Effector memory CD4-positive, alpha-beta T cell (primary cell): ENCODE measurements around the gene TTYH1.
A peak's percentile ranks its signal among the peaks of the same experiment; 100 is the strongest.

Experiments used
- DNase-seq, 3 donors: peaks; one replicate each; pipeline ENCODE4 v3.0.0-alpha.2; 2020
- H3K27ac ChIP-seq: 2 replicates; pipeline ENCODE4 v1.7.0; 2013; ENCODE audit warnings: mild to moderate bottlenecking, low read length, moderate library complexity; ENCODE audit not compliant: insufficient read depth, poor library complexity, severe bottlenecking
- H3K27me3 ChIP-seq: replicated peaks from 2 replicates; pipeline ENCODE4 v1.7.0; 2013; ENCODE audit warnings: mild to moderate bottlenecking, low read length; ENCODE audit not compliant: insufficient read depth, control insufficient read depth, poor library complexity, severe bottlenecking
- H3K36me3 ChIP-seq: 2 replicates; pipeline ENCODE4 v1.7.0; 2013; ENCODE audit warnings: mild to moderate bottlenecking, low read length, moderate library complexity; ENCODE audit not compliant: control insufficient read depth, insufficient read depth
- H3K4me1 ChIP-seq: 2 replicates; pipeline ENCODE4 v1.7.0; 2013; ENCODE audit warnings: low read length, mild to moderate bottlenecking; ENCODE audit not compliant: control insufficient read depth, insufficient read depth, poor library complexity, severe bottlenecking
- H3K4me3 ChIP-seq: 2 replicates; pipeline ENCODE4 v1.7.0; 2013; ENCODE audit warnings: low read length, low read depth, mild to moderate bottlenecking; ENCODE audit not compliant: insufficient read depth, poor library complexity, severe bottlenecking
- H3K9me3 ChIP-seq: 2 replicates; pipeline ENCODE4 v1.7.0; 2013; ENCODE audit warnings: mild to moderate bottlenecking, low read length, moderate library complexity; ENCODE audit not compliant: control insufficient read depth

Gene TTYH1

GRCh38 chr19:54457773-54458647 is 42.7 kb downstream of the TTYH1 start:
- Histone ChIP-seq H3K4me1 (peaks cover 11% of the 10 kb centered on the region), H3K36me3 (peaks cover 84% of the 10 kb centered on the region), H3K4me3 (no peak overlapping the region), H3K9me3 (no peaks in the 10 kb centered on the region), H3K27me3 (no peaks in the 10 kb centered on the region), H3K27ac (no peak overlapping the region)
- no peak for DNase-seq

GRCh38 chr19:54458648-54459281 is 43.5 kb downstream of the TTYH1 start:
- no peaks in the 10 kb centered on the region for H3K27me3 ChIP-seq
- H3K4me3 ChIP-seq, result no peak overlapping the region
- H3K36me3 ChIP-seq, result peaks cover 76% of the 10 kb centered on the region
- no peaks in the 10 kb centered on the region for H3K9me3 ChIP-seq
- no peak for DNase-seq
- peaks cover 16% of the 10 kb centered on the region for H3K4me1 ChIP-seq
- no peak overlapping the region for H3K27ac ChIP-seq

GRCh38 chr19:54459282-54460229 is 44.3 kb downstream of the TTYH1 start:
- Histone ChIP-seq H3K4me3 (no peak overlapping the region), H3K4me1 (peaks cover 20% of the 10 kb centered on the region), H3K27me3 (no peaks in the 10 kb centered on the region), H3K27ac (no peak overlapping the region), H3K36me3 (peaks cover 69% of the 10 kb centered on the region), H3K9me3 (no peaks in the 10 kb centered on the region)
- DNase-seq, result no peak

GRCh38 chr19:54460230-54461005 is 45.2 kb downstream of the TTYH1 start:
- Histone ChIP-seq H3K4me1 (peaks cover 25% of the 10 kb centered on the region), H3K36me3 (peaks cover 60% of the 10 kb centered on the region), H3K27ac (no peak overlapping the region), H3K4me3 (no peak overlapping the region), H3K27me3 (no peaks in the 10 kb centered on the region), H3K9me3 (no peaks in the 10 kb centered on the region)
- no peak for DNase-seq

- Histone ChIP-seq H3K9me3 (no peaks in the 10 kb centered on the region), H3K36me3 (peaks cover 52% of the 10 kb centered on the region), H3K27me3 (no peaks in the 10 kb centered on the region), H3K27ac (no peak overlapping the region), H3K4me3 (no peak overlapping the region), H3K4me1 (peaks cover 25% of the 10 kb centered on the region)
- no peak for DNase-seq
These were observed 45.9 kb downstream of the TTYH1 start for GRCh38 chr19:54461210-54461609.

- H3K4me1 ChIP-seq, result peaks cover 25% of the 10 kb centered on the region
- no peaks in the 10 kb centered on the region for H3K9me3 ChIP-seq
- H3K27me3 ChIP-seq, result no peaks in the 10 kb centered on the region
- DNase-seq, result no peak
- peaks cover 48% of the 10 kb centered on the region for H3K36me3 ChIP-seq
- no peak overlapping the region for H3K27ac ChIP-seq
- no peak overlapping the region for H3K4me3 ChIP-seq
These were observed 46.3 kb downstream of the TTYH1 start for GRCh38 chr19:54461613-54462012.

- H3K9me3 ChIP-seq, result no peaks in the 10 kb centered on the region
- peaks cover 43% of the 10 kb centered on the region for H3K36me3 ChIP-seq
- peak overlapping the region; percentile 46 for H3K4me3 ChIP-seq
- DNase-seq, result no peak
- H3K27me3 ChIP-seq, result no peaks in the 10 kb centered on the region
- peaks cover 25% of the 10 kb centered on the region for H3K4me1 ChIP-seq
- H3K27ac ChIP-seq, result peak overlapping the region; percentile 80
These were observed 46.9 kb downstream of the TTYH1 start for GRCh38 chr19:54462047-54462654.

- peaks cover 35% of the 10 kb centered on the region for H3K36me3 ChIP-seq
- no peaks in the 10 kb centered on the region for H3K9me3 ChIP-seq
- H3K27me3 ChIP-seq, result no peaks in the 10 kb centered on the region
- H3K27ac ChIP-seq, result peak overlapping the region; percentile 80
- peak; percentile 45 to 58 (median 53) for DNase-seq
- peaks cover 25% of the 10 kb centered on the region for H3K4me1 ChIP-seq
- peak overlapping the region; percentile 71 for H3K4me3 ChIP-seq
These were observed 47.6 kb downstream of the TTYH1 start for GRCh38 chr19:54462655-54463530.
